Trophoblast cell (in vitro differentiated cells and primary cell): Measurements from ENCODE around the gene ZNF48.

Source experiments
- DNase-seq, 2 donors: peaks; one replicate each; pipeline ENCODE4 v3.0.0-alpha.2; 2016
- H2AFZ ChIP-seq: 2 replicates; pipeline ENCODE4 v1.6.1; 2013; ENCODE audit warnings: low read length, moderate library complexity, mild to moderate bottlenecking; ENCODE audit not compliant: insufficient read depth, poor library complexity
- H2AK5ac ChIP-seq: 2 replicates; pipeline ENCODE4 v1.6.1; 2013; ENCODE audit warnings: mild to moderate bottlenecking, low read length
- H2BK120ac ChIP-seq: 2 replicates; pipeline ENCODE4 v1.6.1; 2013; ENCODE audit warnings: low read length, mild to moderate bottlenecking, moderate library complexity; ENCODE audit not compliant: insufficient read depth, poor library complexity
- H2BK12ac ChIP-seq: 2 replicates; pipeline ENCODE4 v1.6.1; 2013; ENCODE audit warnings: mild to moderate bottlenecking, low read length, moderate library complexity
- H2BK5ac ChIP-seq: 2 replicates; pipeline ENCODE4 v1.6.1; 2013; ENCODE audit warnings: low read length, low read depth, moderate library complexity, mild to moderate bottlenecking; ENCODE audit not compliant: poor library complexity
- H3K14ac ChIP-seq: 2 replicates; pipeline ENCODE4 v1.6.1; 2013; ENCODE audit warnings: mild to moderate bottlenecking, low read length
- H3K18ac ChIP-seq: 2 replicates; pipeline ENCODE4 v1.6.1; 2013; ENCODE audit warnings: mild to moderate bottlenecking, low read length
- H3K23ac ChIP-seq: 2 replicates; pipeline ENCODE4 v1.6.1; 2013; ENCODE audit warnings: low read length
- H3K27ac ChIP-seq: 2 replicates; pipeline ENCODE4 v1.5.1; 2013; ENCODE audit warnings: low read depth, mild to moderate bottlenecking, inconsistent platforms, low read length, moderate library complexity
- H3K27me3 ChIP-seq: 2 replicates; pipeline ENCODE4 v1.6.1; 2013; ENCODE audit warnings: inconsistent platforms, mild to moderate bottlenecking, low read length, moderate library complexity; ENCODE audit not compliant: insufficient read depth
- H3K36me3 ChIP-seq, 2 experiments: 1 replicate in 1 of 2; 2 replicates in 1 of 2; pipeline ENCODE4 v1.6.1; 2013; ENCODE audit warnings: low read length in 2 of 2, mild to moderate bottlenecking in 2 of 2, moderate library complexity in 1 of 2; ENCODE audit not compliant: insufficient read depth in 2 of 2, control insufficient read depth in 1 of 2
- H3K4ac ChIP-seq: 2 replicates; pipeline ENCODE4 v1.6.1; 2013; ENCODE audit warnings: low read depth, mild to moderate bottlenecking, low read length, moderate library complexity
- H3K4me1 ChIP-seq, 2 experiments: 1 replicate in 1 of 2; 2 replicates in 1 of 2; pipeline ENCODE4 v1.6.1; 2013; ENCODE audit warnings: low read length in 2 of 2, mild to moderate bottlenecking in 2 of 2, moderate library complexity in 1 of 2; ENCODE audit not compliant: insufficient read depth in 2 of 2, control insufficient read depth in 1 of 2
- H3K4me2 ChIP-seq: 2 replicates; pipeline ENCODE4 v1.6.1; 2013; ENCODE audit warnings: inconsistent platforms, mild to moderate bottlenecking, low read length, moderate library complexity
- H3K4me3 ChIP-seq: 2 replicates; pipeline ENCODE4 v1.5.1; 2013; ENCODE audit warnings: mild to moderate bottlenecking, low read depth, low read length, inconsistent platforms
- H3K79me1 ChIP-seq: one replicate; pipeline ENCODE4 v1.6.1; 2013; ENCODE audit warnings: low read length
- H3K79me2 ChIP-seq: 2 replicates; pipeline ENCODE4 v1.6.1; 2013; ENCODE audit warnings: low read length, mild to moderate bottlenecking; ENCODE audit not compliant: control insufficient read depth, insufficient read depth, poor library complexity
- H3K9ac ChIP-seq: 2 replicates; pipeline ENCODE4 v1.6.1; 2013; ENCODE audit warnings: mild to moderate bottlenecking, low read length
- H3K9me3 ChIP-seq: 2 replicates; pipeline ENCODE4 v1.6.1; 2013; ENCODE audit warnings: low read depth, mild to moderate bottlenecking, control low read depth, inconsistent platforms, low read length; ENCODE audit not compliant: insufficient read depth
- H4K12ac ChIP-seq: 2 replicates; pipeline ENCODE4 v1.6.1; 2013; ENCODE audit warnings: low read depth, mild to moderate bottlenecking, low read length, moderate library complexity
- H4K8ac ChIP-seq: 2 replicates; pipeline ENCODE4 v1.6.1; 2013; ENCODE audit warnings: low read depth, mild to moderate bottlenecking, low read length, moderate library complexity
- H4K91ac ChIP-seq: one replicate; pipeline ENCODE4 v1.6.1; 2013; ENCODE audit warnings: low read depth, mild to moderate bottlenecking, low read length, moderate library complexity
- WGBS: extraction: QIAGEN DNeasy Blood & Tissue Kit; methylation state at CpG from one replicate; pipeline ENCODE4 v1.1.7; 2013; ENCODE audit warnings: missing lambda C conversion rate; ENCODE audit not compliant: insufficient read length, insufficient coverage; ENCODE audit errors: extremely low coverage; 5-methylcytosine and 5-hydroxymethylcytosine counted together

ZNF48 gene

GRCh38 chr16:30377812-30378235, 17.4 kb upstream of the ZNF48 start:
- Histone ChIP-seq H3K79me1 (peaks cover 18% of the 10 kb centered on the region), H3K4ac (peak overlapping the region; percentile 85), H3K9me3 (no peaks in the 10 kb centered on the region), H3K27me3 (no peaks in the 10 kb centered on the region), H3K9ac (peak overlapping the region; percentile 55), H3K27ac (peak overlapping the region; percentile 99), H3K36me3 (peaks cover 0 to 3% of the 10 kb centered on the region in 2 experiments), H3K4me3 (peak overlapping the region; percentile 33), H2BK12ac (no peak overlapping the region), H2AK5ac (peak overlapping the region; percentile 57), H3K14ac (peak overlapping the region; percentile 92), H3K4me2 (peak overlapping the region; percentile 75), H4K91ac (peak overlapping the region; percentile 96), H4K8ac (peak overlapping the region; percentile 96), H4K12ac (peak overlapping the region; percentile 95), H3K23ac (no peak overlapping the region), H2BK5ac (peak overlapping the region; percentile 96), H3K18ac (peak overlapping the region; percentile 95), H2BK120ac (peak overlapping the region; percentile 92), H3K79me2 (peaks cover 12% of the 10 kb centered on the region), H3K4me1 (peaks cover 24 to 29% of the 10 kb centered on the region in 2 experiments), H2AFZ (peak overlapping the region; percentile 77)
- DNase-seq, result peak; percentile 76 to 86
- no CpG with 5 or more reads among the region's 39 CpGs for WGBS

GRCh38 chr16:30378236-30379157, 16.7 kb upstream of the ZNF48 start:
- Histone ChIP-seq H2BK120ac (peak overlapping the region; percentile 69), H3K27ac (peak overlapping the region; percentile 99), H2BK12ac (peak overlapping the region; percentile 16), H3K4me1 (peaks cover 24 to 29% of the 10 kb centered on the region in 2 experiments), H3K36me3 (peaks cover 0 to 3% of the 10 kb centered on the region in 2 experiments), H4K12ac (peak overlapping the region; percentile 95), H3K9ac (peak overlapping the region; percentile 91), H2BK5ac (peak overlapping the region; percentile 56), H3K4ac (peak overlapping the region; percentile 13), H3K79me1 (peaks cover 18% of the 10 kb centered on the region), H3K4me3 (peak overlapping the region; percentile 78), H4K8ac (peak overlapping the region; percentile 86), H3K27me3 (no peaks in the 10 kb centered on the region), H3K9me3 (no peaks in the 10 kb centered on the region), H4K91ac (peak overlapping the region; percentile 92), H2AFZ (peak overlapping the region; percentile 61), H3K18ac (peak overlapping the region; percentile 92), H3K79me2 (peaks cover 12% of the 10 kb centered on the region), H3K4me2 (peak overlapping the region; percentile 90), H2AK5ac (peak overlapping the region; percentile 56), H3K14ac (peak overlapping the region; percentile 76), H3K23ac (no peak overlapping the region)
- WGBS, result no CpG with 5 or more reads among the region's 67 CpGs
- DNase-seq, result peak; percentile 98 to 99

GRCh38 chr16:30379158-30379783, 15.9 kb upstream of the ZNF48 start:
- WGBS, result no CpG with 5 or more reads among the region's 27 CpGs
- no peak for DNase-seq
- peak overlapping the region; percentile 9 for H2AFZ ChIP-seq

GRCh38 chr16:30380072-30380802, 15.0 kb upstream of the ZNF48 start:
- H2AFZ ChIP-seq, result no peak overlapping the region

More at GRCh38 chr16:30379158-30379783, 15.9 kb upstream of the ZNF48 start:
- H4K91ac ChIP-seq, result peak overlapping the region; percentile 56
- H4K8ac ChIP-seq, result peak overlapping the region; percentile 8
- peak overlapping the region; percentile 28 for H3K27ac ChIP-seq
- H3K79me1 ChIP-seq, result peaks cover 18% of the 10 kb centered on the region
- peak overlapping the region; percentile 4 for H4K12ac ChIP-seq
- H3K4me3 ChIP-seq, result peak overlapping the region; percentile 78
- H2BK12ac ChIP-seq, result no peak overlapping the region
- H3K27me3 ChIP-seq, result no peaks in the 10 kb centered on the region
- H3K79me2 ChIP-seq, result peaks cover 12% of the 10 kb centered on the region
- peak overlapping the region; percentile 2 for H3K4ac ChIP-seq
- peaks cover 0 to 3% of the 10 kb centered on the region in 2 experiments for H3K36me3 ChIP-seq
- H2AK5ac ChIP-seq, result no peak overlapping the region
- peaks cover 24 to 29% of the 10 kb centered on the region in 2 experiments for H3K4me1 ChIP-seq
- H3K18ac ChIP-seq, result peak overlapping the region; percentile 34
- H3K4me2 ChIP-seq, result peak overlapping the region; percentile 90
- no peak overlapping the region for H3K23ac ChIP-seq
- H3K9ac ChIP-seq, result peak overlapping the region; percentile 51
- no peaks in the 10 kb centered on the region for H3K9me3 ChIP-seq
- peak overlapping the region; percentile 18 for H2BK120ac ChIP-seq
- H2BK5ac ChIP-seq, result peak overlapping the region; percentile 1
- peak overlapping the region; percentile 71 for H3K14ac ChIP-seq

More at GRCh38 chr16:30380072-30380802, 15.0 kb upstream of the ZNF48 start:
- H4K91ac ChIP-seq, result no peak overlapping the region
- no peak overlapping the region for H3K14ac ChIP-seq
- DNase-seq, result no peak
- no peak overlapping the region for H2BK5ac ChIP-seq
- no peak overlapping the region for H2BK12ac ChIP-seq
- peaks cover 18% of the 10 kb centered on the region for H3K79me1 ChIP-seq
- WGBS, result no CpG with 5 or more reads among the region's 4 CpGs
- no peak overlapping the region for H3K23ac ChIP-seq
- no peak overlapping the region for H4K8ac ChIP-seq
- no peak overlapping the region for H3K4me2 ChIP-seq
- H3K9ac ChIP-seq, result no peak overlapping the region
- no peak overlapping the region for H3K4me3 ChIP-seq
- peaks cover 24 to 29% of the 10 kb centered on the region in 2 experiments for H3K4me1 ChIP-seq
- no peak overlapping the region for H4K12ac ChIP-seq
- peaks cover 12% of the 10 kb centered on the region for H3K79me2 ChIP-seq
- peaks cover 0 to 3% of the 10 kb centered on the region in 2 experiments for H3K36me3 ChIP-seq
- no peak overlapping the region for H3K27ac ChIP-seq
- H3K9me3 ChIP-seq, result no peaks in the 10 kb centered on the region
- no peaks in the 10 kb centered on the region for H3K27me3 ChIP-seq
- no peak overlapping the region for H2AK5ac ChIP-seq
- no peak overlapping the region for H2BK120ac ChIP-seq
- H3K18ac ChIP-seq, result no peak overlapping the region
- H3K4ac ChIP-seq, result no peak overlapping the region
